NCI-H128 (cell line): ENCODE measurements around the gene SERPINB13.
"Not testable (repeated sequence)": the region's sequence is repeated elsewhere in the genome, so short reads cannot be mapped to it uniquely, and the experiment has no call there.

Source experiments
- DNase-seq: peaks from one replicate; lab custom pipeline; 2025; ENCODE audit not compliant: unreplicated experiment; lab: John Stamatoyannopoulos, UW

Gene SERPINB13

DNA sequence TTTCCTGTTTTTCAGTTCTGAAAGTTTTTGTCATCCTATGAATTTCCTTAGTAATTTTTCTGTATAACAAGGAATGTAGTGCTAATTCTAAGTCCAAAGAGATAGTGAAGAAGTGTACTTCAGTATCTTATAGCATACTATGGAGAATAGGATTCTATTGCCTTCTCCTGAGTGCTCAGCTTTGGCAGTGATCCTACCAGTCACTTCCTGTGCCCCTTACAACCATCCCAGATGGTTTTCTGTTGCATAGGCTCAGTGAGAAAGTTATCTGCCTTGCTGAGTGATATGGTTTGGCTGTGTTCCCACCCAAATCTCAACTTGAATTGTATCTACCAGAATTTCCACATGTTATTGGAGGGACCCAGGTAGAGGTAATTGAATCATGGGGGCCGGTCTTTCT is 57.6 kb downstream of the SERPINB13 start:
- not testable (repeated sequence) for DNase-seq

DNA sequence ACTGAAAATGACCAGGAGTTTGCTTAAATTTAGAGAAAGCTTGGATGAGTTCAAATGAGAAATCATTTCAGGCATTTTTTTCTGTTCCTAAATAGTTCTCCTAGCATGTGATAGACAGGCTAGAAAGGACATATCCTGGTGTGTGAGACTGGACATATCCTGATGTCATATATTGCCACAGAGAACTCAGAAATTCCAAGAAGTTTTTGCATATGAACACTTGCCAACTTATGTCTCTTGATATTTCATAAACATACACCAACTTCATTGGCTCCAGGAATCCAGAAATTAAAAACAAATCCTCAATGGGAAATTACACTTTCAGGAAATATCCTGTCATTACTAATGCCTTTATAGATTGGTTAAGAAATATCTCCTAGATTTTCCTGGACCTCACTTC is 59.8 kb downstream of the SERPINB13 start:
- DNase-seq: no peak

DNA sequence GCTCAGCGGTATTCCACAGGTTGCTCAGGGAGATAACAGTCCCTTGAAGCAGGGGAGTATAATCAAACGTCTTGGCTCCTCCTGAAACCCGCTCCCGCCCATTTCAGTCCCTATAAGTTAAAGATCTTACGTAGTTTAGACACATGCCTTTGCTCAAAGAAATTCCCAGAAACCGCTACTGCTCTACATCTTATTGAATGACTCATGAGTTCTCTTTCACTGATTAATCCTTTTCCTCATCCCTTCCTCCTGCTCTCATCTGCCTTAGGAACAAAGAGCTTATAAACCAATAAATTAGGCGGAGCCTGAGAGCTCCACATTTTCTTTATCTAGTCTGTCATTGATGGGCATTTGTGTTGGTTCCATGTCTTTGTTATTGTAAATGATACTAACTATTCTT is 61.1 kb downstream of the SERPINB13 start:
- DNase-seq: no peak
